Panc1 (cell line): ENCODE results near the gene CLUH.

Source experiments
- POLR2AphosphoS5 ChIP-seq: IDR thresholded peaks from 2 replicates; pipeline ENCODE4 v1.6.1; 2012; ENCODE audit warnings: mild to moderate bottlenecking, low read depth, low read length, moderate library complexity
- SIN3A ChIP-seq: IDR thresholded peaks from 2 replicates; pipeline ENCODE4 v1.6.1; 2012; ENCODE audit warnings: low read depth, mild to moderate bottlenecking, low read length, moderate library complexity, borderline replicate concordance; ENCODE audit not compliant: insufficient read depth
- TF ChIP-seq, protein P1 (sequence below): fragments of 450-650 bp; IDR thresholded peaks from 2 replicates; pipeline ENCODE4 v1.5.1; 2017; ENCODE audit warnings: mild to moderate bottlenecking
- TF ChIP-seq, protein P2 (sequence below), 2 experiments: IDR thresholded peaks; 2 replicates each; pipeline ENCODE4 v1.6.1; 2011 to 2012; ENCODE audit warnings: low read depth in 2 of 2, control low read depth in 1 of 2, low read length in 1 of 2, mild to moderate bottlenecking in 1 of 2, moderate library complexity in 1 of 2; ENCODE audit not compliant: insufficient read depth in 1 of 2

DNA sequence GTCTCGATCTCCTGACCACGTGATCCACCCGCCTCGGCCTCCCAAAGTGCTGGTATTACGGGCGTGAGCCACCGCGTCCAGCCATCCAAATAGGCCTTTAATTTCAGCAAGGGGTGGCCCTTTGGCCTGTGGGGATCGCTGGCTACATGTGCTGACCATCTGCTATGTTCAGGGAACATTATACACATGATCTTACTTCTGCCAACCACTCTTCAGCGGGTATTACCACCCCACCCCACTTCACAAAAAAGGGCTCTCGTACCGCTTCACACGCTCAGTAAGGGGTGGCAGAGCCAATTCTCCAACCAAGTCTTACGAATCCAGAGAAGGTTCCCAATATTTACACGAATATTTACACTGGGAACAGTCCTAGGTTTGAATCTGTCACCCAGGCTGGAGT, 26.1 kb upstream of the CLUH start:
- TF ChIP-seq SIN3A (no peak), POLR2AphosphoS5 (no peak)
- TF ChIP-seq, protein P1, sequence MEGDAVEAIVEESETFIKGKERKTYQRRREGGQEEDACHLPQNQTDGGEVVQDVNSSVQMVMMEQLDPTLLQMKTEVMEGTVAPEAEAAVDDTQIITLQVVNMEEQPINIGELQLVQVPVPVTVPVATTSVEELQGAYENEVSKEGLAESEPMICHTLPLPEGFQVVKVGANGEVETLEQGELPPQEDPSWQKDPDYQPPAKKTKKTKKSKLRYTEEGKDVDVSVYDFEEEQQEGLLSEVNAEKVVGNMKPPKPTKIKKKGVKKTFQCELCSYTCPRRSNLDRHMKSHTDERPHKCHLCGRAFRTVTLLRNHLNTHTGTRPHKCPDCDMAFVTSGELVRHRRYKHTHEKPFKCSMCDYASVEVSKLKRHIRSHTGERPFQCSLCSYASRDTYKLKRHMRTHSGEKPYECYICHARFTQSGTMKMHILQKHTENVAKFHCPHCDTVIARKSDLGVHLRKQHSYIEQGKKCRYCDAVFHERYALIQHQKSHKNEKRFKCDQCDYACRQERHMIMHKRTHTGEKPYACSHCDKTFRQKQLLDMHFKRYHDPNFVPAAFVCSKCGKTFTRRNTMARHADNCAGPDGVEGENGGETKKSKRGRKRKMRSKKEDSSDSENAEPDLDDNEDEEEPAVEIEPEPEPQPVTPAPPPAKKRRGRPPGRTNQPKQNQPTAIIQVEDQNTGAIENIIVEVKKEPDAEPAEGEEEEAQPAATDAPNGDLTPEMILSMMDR: no peak
- TF ChIP-seq, protein P2, sequence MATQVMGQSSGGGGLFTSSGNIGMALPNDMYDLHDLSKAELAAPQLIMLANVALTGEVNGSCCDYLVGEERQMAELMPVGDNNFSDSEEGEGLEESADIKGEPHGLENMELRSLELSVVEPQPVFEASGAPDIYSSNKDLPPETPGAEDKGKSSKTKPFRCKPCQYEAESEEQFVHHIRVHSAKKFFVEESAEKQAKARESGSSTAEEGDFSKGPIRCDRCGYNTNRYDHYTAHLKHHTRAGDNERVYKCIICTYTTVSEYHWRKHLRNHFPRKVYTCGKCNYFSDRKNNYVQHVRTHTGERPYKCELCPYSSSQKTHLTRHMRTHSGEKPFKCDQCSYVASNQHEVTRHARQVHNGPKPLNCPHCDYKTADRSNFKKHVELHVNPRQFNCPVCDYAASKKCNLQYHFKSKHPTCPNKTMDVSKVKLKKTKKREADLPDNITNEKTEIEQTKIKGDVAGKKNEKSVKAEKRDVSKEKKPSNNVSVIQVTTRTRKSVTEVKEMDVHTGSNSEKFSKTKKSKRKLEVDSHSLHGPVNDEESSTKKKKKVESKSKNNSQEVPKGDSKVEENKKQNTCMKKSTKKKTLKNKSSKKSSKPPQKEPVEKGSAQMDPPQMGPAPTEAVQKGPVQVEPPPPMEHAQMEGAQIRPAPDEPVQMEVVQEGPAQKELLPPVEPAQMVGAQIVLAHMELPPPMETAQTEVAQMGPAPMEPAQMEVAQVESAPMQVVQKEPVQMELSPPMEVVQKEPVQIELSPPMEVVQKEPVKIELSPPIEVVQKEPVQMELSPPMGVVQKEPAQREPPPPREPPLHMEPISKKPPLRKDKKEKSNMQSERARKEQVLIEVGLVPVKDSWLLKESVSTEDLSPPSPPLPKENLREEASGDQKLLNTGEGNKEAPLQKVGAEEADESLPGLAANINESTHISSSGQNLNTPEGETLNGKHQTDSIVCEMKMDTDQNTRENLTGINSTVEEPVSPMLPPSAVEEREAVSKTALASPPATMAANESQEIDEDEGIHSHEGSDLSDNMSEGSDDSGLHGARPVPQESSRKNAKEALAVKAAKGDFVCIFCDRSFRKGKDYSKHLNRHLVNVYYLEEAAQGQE (IDR thresholded peaks at IDR 0.05; ENCODE audit: insufficient read depth in 1 of 2, low read depth in 2 of 2, low read length in 1 of 2): no peak
